ENCODE measurements around the gene RPS6KA3. TPM values are rescaled to one million over a fixed set of nuclear protein-coding genes. Genes with fewer than 3 reads are reported as not detected.

Gene RPS6KA3
- polyA plus RNA-seq, 1 donor (not counting 4 experiments of a cell fraction or from before 2014, with no cell fraction given) = 32.1 TPM

DNA sequence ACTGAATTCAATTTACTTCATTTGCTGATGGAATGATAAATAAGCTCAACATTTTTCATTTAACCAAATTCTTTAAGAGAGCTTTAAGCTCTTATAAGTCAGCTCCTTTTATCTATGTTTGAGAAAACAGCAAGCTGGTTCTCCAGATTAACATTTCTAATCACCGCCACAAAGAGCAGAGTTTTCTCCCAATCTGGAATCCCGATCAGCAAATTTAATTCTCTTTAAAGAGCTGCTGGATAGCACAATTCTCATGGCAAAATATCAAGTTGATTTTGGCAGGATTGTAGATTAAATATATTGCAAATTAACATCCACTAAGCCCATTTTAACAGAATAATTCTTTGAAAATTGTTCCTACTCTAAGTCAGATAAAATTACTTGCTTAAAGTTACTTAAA, 48.8 kb downstream of the RPS6KA3 start:
- H3K4me2 ChIP-seq (ENCODE audit: control insufficient read depth, extremely low read depth, insufficient read depth, low read depth, low read length) = no peak overlapping the region
- H3K27me3 ChIP-seq (ENCODE audit: control insufficient read depth, extremely low read depth, insufficient read depth, low read length) = no peaks in the 10 kb centered on the region
- no peaks in the 10 kb centered on the region for H4K20me1 ChIP-seq (ENCODE audit: control insufficient read depth, extremely low read depth, insufficient read depth, low read length)
- TF ChIP-seq EZH2 (IDR thresholded peaks at IDR 0.05; ENCODE audit: low read length) = no peak
- TF ChIP-seq, protein P1, sequence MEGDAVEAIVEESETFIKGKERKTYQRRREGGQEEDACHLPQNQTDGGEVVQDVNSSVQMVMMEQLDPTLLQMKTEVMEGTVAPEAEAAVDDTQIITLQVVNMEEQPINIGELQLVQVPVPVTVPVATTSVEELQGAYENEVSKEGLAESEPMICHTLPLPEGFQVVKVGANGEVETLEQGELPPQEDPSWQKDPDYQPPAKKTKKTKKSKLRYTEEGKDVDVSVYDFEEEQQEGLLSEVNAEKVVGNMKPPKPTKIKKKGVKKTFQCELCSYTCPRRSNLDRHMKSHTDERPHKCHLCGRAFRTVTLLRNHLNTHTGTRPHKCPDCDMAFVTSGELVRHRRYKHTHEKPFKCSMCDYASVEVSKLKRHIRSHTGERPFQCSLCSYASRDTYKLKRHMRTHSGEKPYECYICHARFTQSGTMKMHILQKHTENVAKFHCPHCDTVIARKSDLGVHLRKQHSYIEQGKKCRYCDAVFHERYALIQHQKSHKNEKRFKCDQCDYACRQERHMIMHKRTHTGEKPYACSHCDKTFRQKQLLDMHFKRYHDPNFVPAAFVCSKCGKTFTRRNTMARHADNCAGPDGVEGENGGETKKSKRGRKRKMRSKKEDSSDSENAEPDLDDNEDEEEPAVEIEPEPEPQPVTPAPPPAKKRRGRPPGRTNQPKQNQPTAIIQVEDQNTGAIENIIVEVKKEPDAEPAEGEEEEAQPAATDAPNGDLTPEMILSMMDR (optimal IDR thresholded peaks at IDR 0.05 in 1 of 3, IDR thresholded peaks at IDR 0.05 in 1 of 3, conservative IDR thresholded peaks at IDR 0.05 in 1 of 3; ENCODE audit: extremely low read depth in 1 of 3, insufficient read depth in 2 of 3, low read length in 3 of 3) = no peak
- no peak for FAIRE-seq
- H3K36me3 ChIP-seq (ENCODE audit: control insufficient read depth in 2 of 2, extremely low read depth in 1 of 2, insufficient read depth in 2 of 2, low read length in 2 of 2) = no peaks in the 10 kb centered on the region
- H3K4me3 ChIP-seq (ENCODE audit: control insufficient read depth in 2 of 3, extremely low read depth in 1 of 3, insufficient read depth in 2 of 3, low read depth in 1 of 3, low read length in 3 of 3) = no peak overlapping the region
- no peak for DNase-seq (ENCODE audit: low read depth, low spot score)
- no peak overlapping the region for H2AFZ ChIP-seq (ENCODE audit: control insufficient read depth, low read length)
- no peaks in the 10 kb centered on the region for H3K9me1 ChIP-seq (ENCODE audit: control insufficient read depth, extremely low read depth, insufficient read depth, low read length)
- H3K79me2 ChIP-seq (ENCODE audit: control insufficient read depth, insufficient read depth, low read length) = peaks cover 2% of the 10 kb centered on the region
- peaks cover 7% of the 10 kb centered on the region for H3K4me1 ChIP-seq (ENCODE audit: control insufficient read depth, extremely low read depth, insufficient read depth, low read length)
- no peak overlapping the region for H3K27ac ChIP-seq (ENCODE audit: control insufficient read depth, insufficient read depth, low read length)
- H3K9me3 ChIP-seq (ENCODE audit: control insufficient read depth, low read depth, low read length) = no peaks in the 10 kb centered on the region
- dilution Hi-C loops (cut with MboI; ENCODE audit: extremely low pct_ligation_motif_present, low sequenced_read_pairs) = no loop called here
- no peak overlapping the region for H3K9ac ChIP-seq (ENCODE audit: control insufficient read depth, extremely low read depth, insufficient read depth, low read length)

DNA sequence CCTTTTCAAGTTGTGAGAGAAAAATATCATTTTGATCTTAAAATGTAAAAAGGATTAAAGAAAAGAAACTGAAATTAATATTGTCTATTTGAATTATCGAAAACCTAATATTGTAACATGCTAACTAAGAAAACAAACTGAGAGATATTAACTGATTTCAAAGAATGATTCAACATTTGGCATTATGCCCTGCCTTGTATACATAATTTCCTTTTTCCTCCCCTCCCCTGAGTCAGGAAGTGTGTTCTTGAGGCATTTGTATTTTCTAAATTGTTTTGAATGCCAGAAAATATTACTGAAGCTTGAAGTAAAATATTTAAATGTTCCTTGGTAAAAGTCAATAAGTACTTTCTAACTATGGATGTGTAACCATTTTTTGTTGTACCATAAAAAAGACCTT, 49.4 kb downstream of the RPS6KA3 start:
- Histone ChIP-seq H3K36me3 (ENCODE audit: control insufficient read depth in 2 of 2, extremely low read depth in 1 of 2, insufficient read depth in 2 of 2, low read length in 2 of 2) (no peaks in the 10 kb centered on the region), H3K9me3 (ENCODE audit: control insufficient read depth, low read depth, low read length) (no peaks in the 10 kb centered on the region), H3K27me3 (ENCODE audit: control insufficient read depth, extremely low read depth, insufficient read depth, low read length) (no peaks in the 10 kb centered on the region), H4K20me1 (ENCODE audit: control insufficient read depth, extremely low read depth, insufficient read depth, low read length) (no peaks in the 10 kb centered on the region), H3K4me2 (ENCODE audit: control insufficient read depth, extremely low read depth, insufficient read depth, low read depth, low read length) (peak overlapping the region; percentile 36), H3K9me1 (ENCODE audit: control insufficient read depth, extremely low read depth, insufficient read depth, low read length) (no peaks in the 10 kb centered on the region), H2AFZ (ENCODE audit: control insufficient read depth, low read length) (no peak overlapping the region), H3K9ac (ENCODE audit: control insufficient read depth, extremely low read depth, insufficient read depth, low read length) (no peak overlapping the region), H3K4me3 (ENCODE audit: control insufficient read depth in 2 of 3, extremely low read depth in 1 of 3, insufficient read depth in 2 of 3, low read depth in 1 of 3, low read length in 3 of 3) (no peak overlapping the region), H3K27ac (ENCODE audit: control insufficient read depth, insufficient read depth, low read length) (no peak overlapping the region), H3K4me1 (ENCODE audit: control insufficient read depth, extremely low read depth, insufficient read depth, low read length) (peaks cover 7% of the 10 kb centered on the region), H3K79me2 (ENCODE audit: control insufficient read depth, insufficient read depth, low read length) (peaks cover 2% of the 10 kb centered on the region)
- dilution Hi-C loops (cut with MboI; ENCODE audit: extremely low pct_ligation_motif_present, low sequenced_read_pairs) = no loop called here
- FAIRE-seq (no peak), DNase-seq (ENCODE audit: low read depth, low spot score) (no peak)
- TF ChIP-seq, protein P1 (optimal IDR thresholded peaks at IDR 0.05 in 1 of 3, IDR thresholded peaks at IDR 0.05 in 1 of 3, conservative IDR thresholded peaks at IDR 0.05 in 1 of 3; ENCODE audit: extremely low read depth in 1 of 3, insufficient read depth in 2 of 3, low read length in 3 of 3) = no peak

Measured in keratinocyte (primary cell).